Vagina (tissue), 2 donors: ENCODE measurements around the gene KDM6B. TPM values are rescaled to one million over a fixed set of nuclear protein-coding genes. Genes with fewer than 3 reads are reported as not detected.

ENCODE experiments used
- DNase-seq, 2 donors: peaks; one replicate each; pipeline ENCODE4 v3.0.0-alpha.2; 2017; ENCODE audit errors: extremely low spot score in 2 of 2
- H3K27ac ChIP-seq: fragments of 200-600 bp; sonication (generic); one replicate; pipeline ENCODE4 v1.5.1; 2019
- H3K27me3 ChIP-seq: fragments of 200-600 bp; sonication (generic); one replicate; pipeline ENCODE4 v1.5.1; 2019
- H3K36me3 ChIP-seq, 2 donors: fragments of 200-600 bp; sonication (generic); one replicate each; pipeline ENCODE4 v1.5.1; 2017 to 2019
- H3K4me1 ChIP-seq: fragments of 200-600 bp; sonication (generic); one replicate; pipeline ENCODE4 v1.5.1; 2019
- H3K4me3 ChIP-seq, 2 donors: fragments of 200-600 bp; sonication (generic); 1 replicate in 1 of 2; 2 replicates in 1 of 2; pipeline ENCODE4 v1.5.1; 2016 to 2019
- H3K9me3 ChIP-seq: fragments of 200-600 bp; sonication (generic); one replicate; pipeline ENCODE4 v1.5.1; 2019
- CTCF ChIP-seq, 3 experiments: fragments of 450-650 bp in 2 of 3; fragments of 200-600 bp in 1 of 3; sonication (generic) in 1 of 3; IDR thresholded peaks; one replicate each; pipeline ENCODE4 v1.5.1; 2017 to 2019; ENCODE audit warnings: antibody characterized with exemption in 3 of 3, mild to moderate bottlenecking in 2 of 3, moderate library complexity in 2 of 3
- POLR2A ChIP-seq, 2 donors: fragments of 450-650 bp; IDR thresholded peaks; one replicate each; pipeline ENCODE4 v1.6.1; 2017; ENCODE audit warnings: antibody characterized with exemption in 2 of 2, mild to moderate bottlenecking in 2 of 2, moderate library complexity in 2 of 2
- POLR2AphosphoS5 ChIP-seq, 2 donors: sonication (generic); formaldehyde crosslinking; IDR thresholded peaks; one replicate each; pipeline ENCODE4 v1.9.0; 2017; ENCODE audit warnings: antibody characterized with exemption in 2 of 2, mild to moderate bottlenecking in 2 of 2, low read depth in 1 of 2; ENCODE audit not compliant: insufficient read depth in 1 of 2
- intact Hi-C: fragments of 100-400 bp; cut with DNase I; formaldehyde crosslinking; loops from one replicate; pipeline ENCODE4 v1.15.1; 2023
- total RNA-seq: library from RNA; depleted of rRNA; stranded (reverse); fragments of >200 nt; gene quantifications from one replicate; pipeline ENCODE4 v1.2.3, GENCODE V29; 2016

KDM6B gene
- total RNA-seq, 1 donor from 2014 or later = 12.5 TPM

- no peak for TF ChIP-seq POLR2AphosphoS5 (IDR thresholded peaks at IDR 0.05; ENCODE audit: insufficient read depth in 1 of 2, low read depth in 1 of 2)
- TF ChIP-seq POLR2A (IDR thresholded peaks at IDR 0.05) = no peak
- TF ChIP-seq CTCF (IDR thresholded peaks at IDR 0.05) = no peak
- H3K36me3 ChIP-seq = peaks cover 0 to 9% of the 10 kb centered on the region in 2 donors
- H3K4me1 ChIP-seq = peaks cover 29% of the 10 kb centered on the region
- no peaks in the 10 kb centered on the region for H3K9me3 ChIP-seq
- no peak overlapping the region for H3K4me3 ChIP-seq
- no peaks in the 10 kb centered on the region for H3K27me3 ChIP-seq
- H3K27ac ChIP-seq = no peak overlapping the region
- intact Hi-C loops = no loop called here
- DNase-seq = no peak
Observed at GRCh38 chr17:7880076-7880868, 46.3 kb downstream of the KDM6B start.

- no peak overlapping the region for H3K4me3 ChIP-seq
- H3K36me3 ChIP-seq = peaks cover 0 to 9% of the 10 kb centered on the region in 2 donors
- peak in 1 of 2 donors; percentile 79 for DNase-seq
- TF ChIP-seq POLR2AphosphoS5 (IDR thresholded peaks at IDR 0.05; ENCODE audit: insufficient read depth in 1 of 2, low read depth in 1 of 2) (no peak), CTCF (IDR thresholded peaks at IDR 0.05) (no peak), POLR2A (IDR thresholded peaks at IDR 0.05) (no peak)
- H3K9me3 ChIP-seq = no peaks in the 10 kb centered on the region
- H3K4me1 ChIP-seq = peaks cover 38% of the 10 kb centered on the region
- intact Hi-C loops = no loop called here
- H3K27me3 ChIP-seq = no peaks in the 10 kb centered on the region
- peak overlapping the region; percentile 98 for H3K27ac ChIP-seq
Observed at GRCh38 chr17:7881276-7882054, 47.4 kb downstream of the KDM6B start.

GRCh38 chr17:7882068-7882467 lies 48.1 kb downstream of the KDM6B start:
- DNase-seq = peak in 1 of 2 donors; percentile 79
- peaks cover 0 to 9% of the 10 kb centered on the region in 2 donors for H3K36me3 ChIP-seq
- intact Hi-C loops = no loop called here
- TF ChIP-seq CTCF (IDR thresholded peaks at IDR 0.05) = no peak
- TF ChIP-seq POLR2A (IDR thresholded peaks at IDR 0.05) = no peak
- no peak for TF ChIP-seq POLR2AphosphoS5 (IDR thresholded peaks at IDR 0.05; ENCODE audit: insufficient read depth in 1 of 2, low read depth in 1 of 2)
- H3K4me1 ChIP-seq = peaks cover 44% of the 10 kb centered on the region
- H3K4me3 ChIP-seq = no peak overlapping the region
- H3K27me3 ChIP-seq = no peaks in the 10 kb centered on the region
- no peaks in the 10 kb centered on the region for H3K9me3 ChIP-seq
- H3K27ac ChIP-seq = peak overlapping the region; percentile 98

- intact Hi-C loops = no loop called here
- Histone ChIP-seq H3K27me3 (no peaks in the 10 kb centered on the region), H3K4me1 (peaks cover 47% of the 10 kb centered on the region), H3K4me3 (no peak overlapping the region), H3K9me3 (no peaks in the 10 kb centered on the region), H3K27ac (peak overlapping the region; percentile 98), H3K36me3 (peaks cover 0 to 9% of the 10 kb centered on the region in 2 donors)
- TF ChIP-seq POLR2AphosphoS5 (IDR thresholded peaks at IDR 0.05; ENCODE audit: insufficient read depth in 1 of 2, low read depth in 1 of 2) (peak in 1 of 2 donors; percentile 14), POLR2A (IDR thresholded peaks at IDR 0.05) (no peak)
- peak in 1 of 2 donors; percentile 69 for DNase-seq
Observed at GRCh38 chr17:7882629-7883028, 48.6 kb downstream of the KDM6B start.

Other genes starting within 250 kb of the KDM6B start
- 44.4 TPM for gene SOX15, start 244.1 kb upstream of the KDM6B start, total RNA-seq
- 36.1 TPM for gene FXR2, start 219.3 kb upstream of the KDM6B start, total RNA-seq
- gene SAT2, start 206.4 kb upstream of the KDM6B start, total RNA-seq = 69.7 TPM
- gene SHBG, start 204.1 kb upstream of the KDM6B start, total RNA-seq = not detected
- gene ATP1B2, start 183.3 kb upstream of the KDM6B start, total RNA-seq = 2.7 TPM
- gene TP53, start 146.7 kb upstream of the KDM6B start, total RNA-seq = 18.7 TPM
- gene WRAP53, start 145.7 kb upstream of the KDM6B start, total RNA-seq = 7.6 TPM
- 2.7 TPM for gene EFNB3, start 129.0 kb upstream of the KDM6B start, total RNA-seq
- gene DNAH2, start 116.5 kb upstream of the KDM6B start, total RNA-seq = 0.49 TPM
- gene TMEM88, start 20.8 kb downstream of the KDM6B start, total RNA-seq = 26.3 TPM
- gene NAA38, start 23.3 kb downstream of the KDM6B start, total RNA-seq = 83.5 TPM
- gene CYB5D1, start 23.8 kb downstream of the KDM6B start, total RNA-seq = 4.4 TPM
- gene CHD3, start 54.6 kb downstream of the KDM6B start, total RNA-seq = 128 TPM
- gene RNF227, start 82.1 kb downstream of the KDM6B start, total RNA-seq = 2.9 TPM
- 2.7 TPM for gene KCNAB3, start 95.6 kb downstream of the KDM6B start, total RNA-seq
- gene TRAPPC1, start 97.7 kb downstream of the KDM6B start, total RNA-seq = 74.4 TPM
- gene CNTROB, start 98.0 kb downstream of the KDM6B start, total RNA-seq = 20.9 TPM
- gene GUCY2D, start 168.4 kb downstream of the KDM6B start, total RNA-seq = not detected
- gene ALOX15B, start 204.8 kb downstream of the KDM6B start, total RNA-seq = 28.7 TPM